ENCODE data around the gene TRIM77.
"Not testable (repeated sequence)": the region's sequence is repeated elsewhere in the genome, so short reads cannot be mapped to it uniquely, and the experiment has no call there.

TRIM77 gene, protein sequence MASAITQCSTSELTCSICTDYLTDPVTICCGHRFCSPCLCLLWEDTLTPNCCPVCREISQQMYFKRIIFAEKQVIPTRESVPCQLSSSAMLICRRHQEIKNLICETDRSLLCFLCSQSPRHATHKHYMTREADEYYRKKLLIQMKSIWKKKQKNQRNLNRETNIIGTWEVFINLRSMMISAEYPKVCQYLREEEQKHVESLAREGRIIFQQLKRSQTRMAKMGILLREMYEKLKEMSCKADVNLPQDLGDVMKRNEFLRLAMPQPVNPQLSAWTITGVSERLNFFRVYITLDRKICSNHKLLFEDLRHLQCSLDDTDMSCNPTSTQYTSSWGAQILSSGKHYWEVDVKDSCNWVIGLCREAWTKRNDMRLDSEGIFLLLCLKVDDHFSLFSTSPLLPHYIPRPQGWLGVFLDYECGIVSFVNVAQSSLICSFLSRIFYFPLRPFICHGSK

DNA sequence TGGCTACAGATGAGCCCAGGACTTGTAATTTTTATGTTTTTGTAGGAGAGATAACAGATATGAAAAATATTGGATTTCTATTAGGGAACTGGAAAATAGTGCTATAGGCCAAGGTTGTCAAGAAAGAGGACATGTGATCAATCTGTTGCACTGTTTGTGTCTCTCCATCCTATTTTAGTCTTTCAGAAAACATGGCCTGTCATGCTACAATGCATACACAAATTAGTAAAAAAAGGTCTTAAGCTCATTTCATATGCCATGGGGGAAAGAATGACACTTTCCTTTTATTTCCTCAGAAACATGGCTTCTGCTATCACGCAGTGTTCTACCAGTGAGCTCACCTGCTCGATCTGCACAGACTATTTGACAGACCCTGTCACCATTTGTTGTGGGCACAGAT lies at the start of gene TRIM77:
Gene TRIM77, plus strand, starts transcription at position 301 of the 400 bp plus-strand sequence. Its CDS starts 0 bp downstream, at position 301.
- not testable (repeated sequence) for H3K36me3 Mint-ChIP-seq (ENCODE audit: low read depth); DNase-seq; H3K27me3 Mint-ChIP-seq; H3K4me3 Mint-ChIP-seq; H3K27ac Mint-ChIP-seq; H3K9me3 Mint-ChIP-seq; H3K4me1 Mint-ChIP-seq (ENCODE audit: low read depth)

DNA sequence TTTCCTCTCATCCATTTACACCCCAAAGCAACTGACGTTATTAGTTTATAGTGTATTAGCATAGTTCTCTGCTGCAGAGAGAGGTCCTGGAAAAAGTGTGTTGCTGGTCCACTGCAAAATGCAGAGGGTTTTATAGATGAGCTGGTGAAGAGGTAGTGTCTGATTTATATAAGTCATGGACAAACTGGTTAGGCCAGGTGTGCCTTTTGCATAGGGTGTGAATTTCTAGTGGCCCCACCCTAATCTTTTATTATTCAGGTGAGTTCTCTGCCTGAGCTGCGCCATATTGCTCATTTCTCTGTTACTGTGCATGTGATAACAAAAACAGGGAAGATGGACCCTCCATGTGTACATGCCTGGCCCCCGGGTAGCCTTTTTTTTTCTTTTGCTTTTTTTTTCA lies 43.1 kb upstream of the TRIM77 start:
- Mint-ChIP-seq H3K27ac (no peak overlapping the region), H3K9me3 (no peaks in the 10 kb centered on the region), H3K27me3 (no peaks in the 10 kb centered on the region), H3K36me3 (ENCODE audit: low read depth) (no peaks in the 10 kb centered on the region), H3K4me1 (ENCODE audit: low read depth) (no peaks in the 10 kb centered on the region), H3K4me3 (no peak overlapping the region)
- no peak for DNase-seq

DNA sequence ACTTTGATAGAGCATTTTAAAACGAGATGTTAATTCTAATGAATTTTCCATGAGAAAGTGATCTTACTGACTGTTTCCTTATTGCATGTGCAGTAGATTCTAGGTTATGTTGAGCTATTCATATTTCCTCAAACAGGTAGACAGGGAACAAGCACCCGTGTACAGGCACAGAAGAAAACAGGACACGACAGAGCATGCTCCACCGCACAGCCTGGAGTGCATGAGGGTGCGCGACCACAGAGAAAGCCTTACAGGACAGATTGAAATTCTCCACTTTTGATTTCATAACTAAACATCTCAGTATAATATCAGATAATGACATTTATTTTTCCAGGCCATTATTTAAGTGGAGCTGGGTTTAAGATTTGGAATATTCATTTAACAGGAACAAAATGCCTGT lies 41.9 kb upstream of the TRIM77 start:
- not testable (repeated sequence) for H3K27ac Mint-ChIP-seq; H3K36me3 Mint-ChIP-seq (ENCODE audit: low read depth); H3K4me3 Mint-ChIP-seq; H3K27me3 Mint-ChIP-seq; H3K4me1 Mint-ChIP-seq (ENCODE audit: low read depth); H3K9me3 Mint-ChIP-seq; DNase-seq

DNA sequence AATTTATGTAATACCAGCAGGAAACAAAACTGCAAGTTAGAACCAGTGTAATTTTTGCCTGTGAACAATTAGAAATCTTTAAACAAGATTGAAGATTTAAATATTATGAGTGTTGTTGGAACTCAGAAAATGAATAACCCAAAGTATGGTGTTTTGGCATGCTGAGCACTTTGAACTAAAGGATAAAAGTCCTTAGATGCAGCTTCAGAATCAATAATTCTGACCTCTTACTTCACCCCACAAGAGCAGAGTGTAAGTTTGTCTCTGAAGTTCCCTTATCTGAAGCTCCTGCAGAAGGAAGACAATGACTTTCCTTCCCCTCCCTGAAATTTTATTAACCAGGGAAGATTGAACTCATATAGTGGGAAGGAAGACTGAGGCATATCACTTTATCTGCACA lies 40.5 kb upstream of the TRIM77 start:
- DNase-seq; H3K36me3 Mint-ChIP-seq (ENCODE audit: low read depth); H3K27me3 Mint-ChIP-seq; H3K4me1 Mint-ChIP-seq (ENCODE audit: low read depth); H3K27ac Mint-ChIP-seq; H3K9me3 Mint-ChIP-seq; H3K4me3 Mint-ChIP-seq: not testable (repeated sequence)

DNA sequence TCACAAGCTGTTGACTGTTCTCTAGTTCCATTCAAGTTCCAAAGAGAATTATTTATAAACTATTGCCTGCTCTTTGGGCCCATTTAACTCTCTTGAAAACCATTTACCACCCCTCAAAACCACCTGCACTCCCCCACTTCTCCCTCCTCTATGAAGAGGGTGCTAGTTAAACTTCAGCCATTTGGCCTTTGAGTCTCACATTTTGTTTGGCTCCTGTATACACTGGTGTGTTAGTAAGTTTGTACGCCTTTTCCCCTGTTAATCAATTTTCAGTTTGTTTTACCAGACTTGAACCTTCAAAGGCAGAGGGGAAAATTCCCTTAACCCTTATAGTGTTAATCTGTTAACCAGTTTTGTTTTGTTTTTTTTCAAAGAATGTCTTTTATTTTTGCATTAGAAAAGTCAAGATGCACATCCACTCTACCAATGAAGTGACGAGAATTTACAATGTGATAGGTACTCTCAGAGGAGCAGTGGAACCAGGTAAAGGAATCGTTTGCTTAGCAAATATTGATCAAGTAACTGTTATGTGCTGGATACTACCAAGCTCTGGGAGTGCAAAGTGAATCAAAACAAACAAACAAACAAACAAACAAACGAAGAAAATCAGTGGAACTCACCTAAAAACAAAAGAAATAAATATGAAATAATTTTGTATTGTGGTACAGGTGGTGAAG lies 40.0 kb upstream of the TRIM77 start:
- not testable (repeated sequence) for H3K27ac Mint-ChIP-seq; H3K4me3 Mint-ChIP-seq; H3K9me3 Mint-ChIP-seq; H3K4me1 Mint-ChIP-seq (ENCODE audit: low read depth); DNase-seq; H3K27me3 Mint-ChIP-seq; H3K36me3 Mint-ChIP-seq (ENCODE audit: low read depth)

DNA sequence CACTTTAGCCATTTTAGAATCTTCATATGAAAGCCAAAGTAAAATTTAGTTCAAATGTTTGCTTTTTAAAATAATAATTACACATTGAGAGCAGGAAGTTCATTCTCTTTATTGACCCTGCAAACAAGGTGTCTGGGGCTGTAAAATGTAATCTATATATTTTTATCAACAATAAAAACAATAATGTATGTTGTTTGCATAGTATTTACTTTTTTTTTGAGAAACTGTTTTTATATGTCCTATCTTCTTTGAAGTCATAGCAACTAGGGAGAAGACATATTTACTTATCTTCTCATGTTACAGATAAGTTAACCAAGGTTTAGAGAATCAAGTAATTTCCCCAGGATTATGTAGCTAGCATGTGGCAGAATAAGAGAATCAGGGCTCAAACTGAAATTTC lies 37.6 kb upstream of the TRIM77 start:
- not testable (repeated sequence) for H3K36me3 Mint-ChIP-seq (ENCODE audit: low read depth); H3K9me3 Mint-ChIP-seq; H3K27ac Mint-ChIP-seq; DNase-seq; H3K27me3 Mint-ChIP-seq; H3K4me3 Mint-ChIP-seq; H3K4me1 Mint-ChIP-seq (ENCODE audit: low read depth)

DNA sequence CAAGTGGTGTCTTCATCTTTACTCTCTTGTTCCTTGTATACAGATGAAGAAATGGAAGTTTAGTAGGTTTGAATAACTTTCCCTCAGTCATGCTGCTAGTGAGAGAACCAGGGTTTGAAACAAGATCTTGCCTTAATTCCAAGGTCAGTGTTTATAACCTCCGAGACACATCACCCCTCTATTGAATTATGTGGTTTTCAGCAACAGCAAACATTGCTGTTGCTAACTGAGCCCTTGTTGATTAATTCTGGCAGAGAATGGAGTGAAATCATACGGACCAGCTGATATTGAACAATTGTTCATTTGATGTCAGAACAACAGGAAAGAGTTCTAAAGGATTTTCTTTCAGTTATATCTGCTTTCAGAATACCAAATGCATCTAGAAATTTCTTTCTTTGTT lies 36.7 kb upstream of the TRIM77 start:
- H3K36me3 Mint-ChIP-seq (ENCODE audit: low read depth); H3K4me3 Mint-ChIP-seq: not testable (repeated sequence)

DNA sequence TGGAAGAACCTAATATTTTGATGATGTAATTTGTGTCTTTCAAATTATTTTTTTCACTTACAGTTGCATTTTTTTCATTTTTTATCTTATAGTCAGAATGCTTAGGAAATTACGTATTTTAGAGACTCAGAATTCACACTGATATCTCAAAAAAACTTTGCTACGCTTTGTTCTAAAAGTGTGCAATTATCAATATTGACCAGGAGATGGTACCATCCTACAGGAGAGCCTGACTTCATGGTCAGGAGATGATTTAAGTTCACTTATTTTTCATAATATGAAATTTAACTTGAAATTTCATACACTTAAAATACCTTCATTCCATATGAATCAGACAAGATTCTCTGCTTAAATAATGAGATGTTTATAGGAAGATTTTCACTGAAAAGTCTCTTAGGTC lies 34.7 kb upstream of the TRIM77 start:
- H3K27me3 Mint-ChIP-seq; H3K9me3 Mint-ChIP-seq; H3K4me3 Mint-ChIP-seq; H3K36me3 Mint-ChIP-seq (ENCODE audit: low read depth); H3K27ac Mint-ChIP-seq; H3K4me1 Mint-ChIP-seq (ENCODE audit: low read depth); DNase-seq: not testable (repeated sequence)

More for the DNA sequence above, 36.7 kb upstream of the TRIM77 start:
- not testable (repeated sequence) for H3K27me3 Mint-ChIP-seq; H3K27ac Mint-ChIP-seq; H3K4me1 Mint-ChIP-seq (ENCODE audit: low read depth); DNase-seq; H3K9me3 Mint-ChIP-seq

DNA sequence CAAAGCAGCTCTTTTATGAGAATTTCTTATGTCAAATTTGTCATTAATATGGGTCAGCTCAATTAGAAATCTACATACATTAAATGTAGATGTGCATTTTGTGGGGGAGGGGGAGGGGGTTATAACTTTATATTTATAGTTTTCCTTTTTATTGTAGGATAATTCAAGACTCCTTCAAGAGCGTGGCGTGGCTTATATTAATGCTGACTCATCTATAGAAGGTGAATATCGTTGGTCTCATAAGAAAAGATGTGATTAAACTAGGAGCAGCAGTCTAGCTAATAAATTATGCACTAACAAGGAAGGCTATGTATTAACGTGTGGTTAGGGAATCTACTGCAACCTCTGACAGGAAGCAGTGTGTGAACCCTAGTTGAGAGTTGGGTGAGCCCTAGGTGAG lies 34.2 kb upstream of the TRIM77 start:
- not testable (repeated sequence) for DNase-seq; H3K36me3 Mint-ChIP-seq (ENCODE audit: low read depth); H3K9me3 Mint-ChIP-seq; H3K4me3 Mint-ChIP-seq; H3K27me3 Mint-ChIP-seq; H3K27ac Mint-ChIP-seq; H3K4me1 Mint-ChIP-seq (ENCODE audit: low read depth)

DNA sequence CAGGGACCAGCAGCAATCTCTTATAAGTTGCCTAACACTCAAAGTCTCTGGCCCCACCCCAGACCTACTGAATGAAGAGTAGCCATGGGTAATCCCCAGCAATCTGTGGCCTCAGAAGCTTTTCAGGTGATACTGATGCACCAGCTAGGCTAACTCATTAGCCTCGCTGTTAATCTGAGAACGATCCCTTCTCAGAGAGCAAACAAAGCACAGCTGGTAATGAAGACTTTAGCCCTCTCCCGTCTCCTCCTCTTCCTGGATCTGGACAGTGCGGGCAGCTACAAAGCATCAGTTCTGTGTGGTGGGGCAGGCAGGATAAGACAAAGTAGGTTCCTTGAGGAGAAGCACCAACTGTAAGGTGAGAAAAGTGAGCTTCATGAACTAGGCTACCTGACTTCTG lies 3.0 kb upstream of the TRIM77 start:
- not testable (repeated sequence) for H3K9me3 Mint-ChIP-seq; H3K27ac Mint-ChIP-seq; H3K27me3 Mint-ChIP-seq; H3K4me3 Mint-ChIP-seq; H3K36me3 Mint-ChIP-seq (ENCODE audit: low read depth); H3K4me1 Mint-ChIP-seq (ENCODE audit: low read depth); DNase-seq

DNA sequence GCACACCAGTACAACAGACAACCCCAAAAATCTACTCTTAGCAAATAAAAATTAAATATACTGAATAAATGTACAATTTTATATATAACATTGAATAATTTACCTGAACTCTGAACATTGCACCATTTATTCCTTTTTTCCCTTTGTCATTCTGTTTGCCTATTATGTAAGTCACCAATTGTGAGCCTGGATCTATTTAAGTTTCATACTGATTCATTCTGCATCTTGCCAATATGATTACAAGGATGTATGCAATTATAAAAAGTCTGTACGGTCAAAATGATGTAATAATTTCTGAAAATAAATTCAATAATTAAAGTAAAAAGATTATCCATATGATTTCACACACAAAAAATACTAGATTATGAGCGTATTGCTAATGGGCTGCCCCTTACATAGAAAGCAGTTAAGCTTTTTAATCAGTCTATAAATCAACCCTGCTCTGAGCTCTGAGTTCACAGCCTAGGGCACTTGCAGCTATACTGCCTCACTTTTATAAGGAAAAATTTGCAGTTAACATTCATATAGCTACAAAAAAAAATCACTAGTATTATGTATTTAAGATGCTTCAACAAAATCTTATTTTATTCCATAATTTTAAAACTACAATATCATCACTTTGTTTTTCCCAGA lies 14.9 kb downstream of the TRIM77 start:
- not testable (repeated sequence) for DNase-seq; H3K27ac Mint-ChIP-seq; H3K9me3 Mint-ChIP-seq; H3K4me1 Mint-ChIP-seq (ENCODE audit: low read depth); H3K27me3 Mint-ChIP-seq; H3K4me3 Mint-ChIP-seq; H3K36me3 Mint-ChIP-seq (ENCODE audit: low read depth)

DNA sequence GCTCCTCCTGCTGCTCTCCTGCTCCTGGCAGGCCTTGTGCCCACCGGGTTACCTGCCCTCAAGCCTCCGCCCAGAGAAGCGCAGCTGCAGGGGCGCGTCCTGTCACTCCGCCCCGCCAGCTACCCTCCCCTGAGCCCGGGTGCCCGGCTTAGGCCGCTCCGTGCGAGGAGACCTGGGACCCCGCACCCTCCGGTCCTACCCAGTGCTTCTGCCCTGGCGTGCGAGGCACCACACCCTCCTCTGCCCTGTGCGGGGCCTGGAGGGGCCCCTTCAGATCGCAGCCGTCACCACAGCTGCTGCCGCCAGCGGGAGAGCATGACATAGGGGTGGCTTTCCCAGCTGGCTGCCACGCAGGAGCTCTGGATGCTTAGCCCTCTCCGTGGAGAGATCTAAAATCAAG lies 20.1 kb downstream of the TRIM77 start:
- not testable (repeated sequence) for H3K36me3 Mint-ChIP-seq (ENCODE audit: low read depth); H3K27ac Mint-ChIP-seq; H3K9me3 Mint-ChIP-seq; H3K4me3 Mint-ChIP-seq; H3K4me1 Mint-ChIP-seq (ENCODE audit: low read depth); H3K27me3 Mint-ChIP-seq; DNase-seq

DNA sequence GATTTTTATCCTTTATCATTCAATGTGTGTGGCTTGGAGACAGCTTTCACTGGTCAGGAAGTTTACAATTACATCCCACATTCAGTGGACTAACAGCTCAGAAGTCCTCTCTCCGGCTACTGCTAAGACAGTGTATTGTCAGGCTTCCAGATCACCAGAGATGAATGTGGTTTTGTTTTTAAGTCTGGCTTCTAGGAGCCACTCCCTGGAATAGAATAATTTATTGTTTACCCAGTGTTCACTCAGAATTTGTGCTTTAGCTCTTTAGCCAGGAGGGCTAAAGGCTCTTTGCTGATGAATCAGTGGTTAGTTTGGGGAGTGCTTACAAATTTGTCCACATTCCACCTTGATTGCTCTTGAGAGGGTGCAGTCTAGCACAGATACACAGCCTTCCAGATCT lies 26.5 kb downstream of the TRIM77 start:
- Mint-ChIP-seq H3K36me3 (ENCODE audit: low read depth) (no peaks in the 10 kb centered on the region), H3K4me1 (ENCODE audit: low read depth) (no peaks in the 10 kb centered on the region), H3K4me3 (no peak overlapping the region), H3K9me3 (no peaks in the 10 kb centered on the region), H3K27me3 (no peaks in the 10 kb centered on the region), H3K27ac (no peak overlapping the region)
- DNase-seq = no peak

DNA sequence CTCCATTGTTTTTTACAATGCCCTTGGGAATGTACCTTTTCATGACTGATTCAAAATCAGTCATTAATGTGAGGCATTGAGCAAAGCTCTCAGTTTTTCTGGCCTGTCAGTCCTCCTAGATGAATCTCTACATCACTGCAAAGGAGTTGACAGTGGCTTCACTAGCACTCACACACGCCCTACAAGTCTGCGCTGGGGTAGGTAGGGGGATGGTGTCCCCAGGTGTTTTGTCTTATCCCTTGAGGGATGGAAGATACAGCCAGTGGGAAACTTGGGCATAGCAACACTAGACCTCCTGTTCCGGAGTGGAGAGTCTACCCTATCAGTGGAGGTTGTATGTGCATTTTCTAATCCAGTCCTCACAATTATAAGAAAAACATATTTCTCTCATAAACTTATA lies 27.0 kb downstream of the TRIM77 start:
- Mint-ChIP-seq H3K4me3 (no peak overlapping the region), H3K4me1 (ENCODE audit: low read depth) (no peaks in the 10 kb centered on the region), H3K9me3 (no peaks in the 10 kb centered on the region), H3K36me3 (ENCODE audit: low read depth) (no peaks in the 10 kb centered on the region), H3K27ac (no peak overlapping the region), H3K27me3 (no peaks in the 10 kb centered on the region)
- DNase-seq = no peak

DNA sequence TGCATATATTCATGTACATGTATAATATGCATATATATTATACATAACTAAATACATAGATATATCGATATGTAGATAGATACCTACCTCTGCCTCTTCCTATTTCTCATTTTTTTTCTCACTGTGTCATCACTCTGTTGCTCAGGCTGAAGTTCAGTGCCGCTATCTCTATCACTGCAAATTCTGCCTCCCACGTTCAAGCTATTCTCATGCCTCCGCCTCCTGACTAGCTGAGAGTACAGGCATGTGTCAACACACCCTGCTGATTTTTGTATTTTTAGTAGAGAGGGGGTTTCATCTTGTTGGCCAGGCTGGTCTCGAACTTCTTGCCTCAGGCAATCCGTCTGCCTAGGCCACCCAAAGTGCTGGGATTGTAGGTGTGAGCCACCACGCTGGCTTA lies 31.3 kb downstream of the TRIM77 start:
- not testable (repeated sequence) for H3K27ac Mint-ChIP-seq; H3K4me1 Mint-ChIP-seq (ENCODE audit: low read depth); H3K9me3 Mint-ChIP-seq; H3K27me3 Mint-ChIP-seq; H3K4me3 Mint-ChIP-seq; H3K36me3 Mint-ChIP-seq (ENCODE audit: low read depth); DNase-seq
